Natural killer cell (primary cell): ENCODE data around the gene GPRIN3. TPM values are rescaled to one million over a fixed set of nuclear protein-coding genes. Genes with fewer than 3 reads are reported as not detected.
A peak's percentile ranks its signal among the peaks of the same experiment; 100 is the strongest.

Source experiments
- ATAC-seq, 3 donors: fragments of 150-1000 bp in 2 of 3; fragments of 200-7000 bp in 1 of 3; cut with Tn5 transposase; 1 replicate in 1 of 3; 2 replicates in 2 of 3; pipeline ENCODE4 v1.10.0; 2021; ENCODE audit warnings: mild to moderate bottlenecking in 2 of 3, moderate library complexity in 2 of 3
- DNase-seq, 2 donors: peaks; one replicate each; pipeline versions ENCODE4 v3.0.0 to v3.0.0-alpha.2; 2013 to 2021; ENCODE audit warnings: mixed read lengths in 1 of 2
- H3K27ac ChIP-seq: one replicate; pipeline ENCODE4 v1.5.1; 2013; ENCODE audit warnings: mild to moderate bottlenecking, low read length
- H3K27me3 ChIP-seq: one replicate; pipeline ENCODE4 v1.6.1; 2013; ENCODE audit warnings: low read length; ENCODE audit not compliant: control insufficient read depth, insufficient read depth
- H3K36me3 ChIP-seq: one replicate; pipeline ENCODE4 v1.6.1; 2013; ENCODE audit warnings: low read length; ENCODE audit not compliant: control insufficient read depth, insufficient read depth
- H3K4me1 ChIP-seq: one replicate; pipeline ENCODE4 v1.6.1; 2013; ENCODE audit warnings: low read length; ENCODE audit not compliant: control insufficient read depth, insufficient read depth
- H3K4me3 ChIP-seq: one replicate; pipeline ENCODE4 v1.5.1; 2013; ENCODE audit warnings: low read length
- H3K9me3 ChIP-seq: one replicate; pipeline ENCODE4 v1.6.1; 2013; ENCODE audit warnings: low read length; ENCODE audit not compliant: control insufficient read depth, insufficient read depth
- H3K27ac Mint-ChIP-seq, 2 donors: one replicate each; pipeline ENCODE4 v1.8.0; 2022; ENCODE audit warnings: mild to moderate bottlenecking in 2 of 2, mixed read lengths in 2 of 2, moderate library complexity in 1 of 2
- H3K27me3 Mint-ChIP-seq, 2 donors: one replicate each; pipeline ENCODE4 v1.8.0; 2022; ENCODE audit warnings: low read depth in 2 of 2, mixed read lengths in 2 of 2
- H3K36me3 Mint-ChIP-seq: one replicate; pipeline ENCODE4 v1.8.0; 2022; ENCODE audit warnings: mixed read lengths
- H3K4me1 Mint-ChIP-seq, 2 donors: one replicate each; pipeline ENCODE4 v1.8.0; 2022; ENCODE audit warnings: mixed read lengths in 2 of 2
- H3K4me3 Mint-ChIP-seq: one replicate; pipeline ENCODE4 v1.8.0; 2022; ENCODE audit warnings: mild to moderate bottlenecking, moderate library complexity, mixed read lengths
- H3K9me3 Mint-ChIP-seq, 2 donors: one replicate each; pipeline ENCODE4 v1.8.0; 2022; ENCODE audit warnings: mixed read lengths in 2 of 2
- CTCF ChIP-seq: fragments of 200-600 bp; IDR thresholded peaks from one replicate; pipeline ENCODE4 v1.8.0; 2022; ENCODE audit warnings: antibody characterized with exemption
- WGBS: methylation state at CpG from one replicate; pipeline ENCODE4 v1.1.7; 2013; ENCODE audit warnings: missing lambda C conversion rate; ENCODE audit not compliant: insufficient coverage; 5-methylcytosine and 5-hydroxymethylcytosine counted together
- intact Hi-C: fragments of 100-400 bp; cut with micrococcal nuclease; formaldehyde crosslinking; loops from one replicate; pipeline ENCODE4 v1.14.2; 2022
- total RNA-seq, 4 donors: library from RNA; stranded (reverse); fragments of 120-200 nt in 1 of 4; gene quantifications; one replicate each; pipeline versions ENCODE4 v1.2.3 to v1.2.4, GENCODE V29; 2013 to 2022

The GPRIN3 gene
- total RNA-seq = 10 to 100 TPM; 48.3 to 50.7 (median 48.5) TPM
- 34.9 TPM for total RNA-seq (2013)

- no peaks in the 10 kb centered on the region for H3K9me3 ChIP-seq
- peaks cover 54 to 56% of the 10 kb centered on the region in 2 donors for H3K4me1 Mint-ChIP-seq
- H3K4me3 Mint-ChIP-seq = peak within 1 kb of the TSS; percentile 91
- no peaks in the 10 kb centered on the region for H3K9me3 Mint-ChIP-seq
- H3K36me3 ChIP-seq = no peaks in the 10 kb centered on the region
- H3K27ac Mint-ChIP-seq = peak within 1 kb of the TSS in 1 of 2 donors; percentile 96
- H3K27me3 ChIP-seq = no peaks in the 10 kb centered on the region
- H3K4me1 ChIP-seq = peaks cover 22% of the 10 kb centered on the region
- H3K27ac ChIP-seq = peak within 1 kb of the TSS; percentile 67
- H3K27me3 Mint-ChIP-seq = no peaks in the 10 kb centered on the region
- WGBS = under 1% methylated on average over 61 of the region's 67 CpGs
- no peak for TF ChIP-seq CTCF
- intact Hi-C loops = loop anchor here (5.0 to 10.0 kb wide), 2 partner anchors 35 to 483 kb away; no protein-coding TSS in a partner anchor
- ATAC-seq (peak; percentile 64 to 78 (median 75)), DNase-seq (peak; percentile 69 to 81)
- H3K36me3 Mint-ChIP-seq = no peaks in the 10 kb centered on the region
- peak within 1 kb of the TSS; percentile 75 for H3K4me3 ChIP-seq
Observed at GRCh38 chr4:89307446-89308160, at the start of gene GPRIN3. Gene GPRIN3 (minus strand): TSS chr4:89307800. CDS start chr4:89250110, 57,690 bp downstream.

GRCh38 chr4:89357340-89357739 is 49.7 kb upstream of the GPRIN3 start:
- no peaks in the 10 kb centered on the region for H3K27me3 ChIP-seq
- Mint-ChIP-seq H3K4me1 (no peaks in the 10 kb centered on the region), H3K27ac (no peak overlapping the region), H3K27me3 (peaks cover 0 to 15% of the 10 kb centered on the region in 2 donors), H3K36me3 (no peaks in the 10 kb centered on the region), H3K9me3 (no peaks in the 10 kb centered on the region), H3K4me3 (no peak overlapping the region)
- no peak overlapping the region for H3K4me3 ChIP-seq
- ATAC-seq (no peak), DNase-seq (no peak)
- H3K4me1 ChIP-seq = no peaks in the 10 kb centered on the region
- 96% methylated on average over 3 of the region's 3 CpGs for WGBS
- no peaks in the 10 kb centered on the region for H3K36me3 ChIP-seq
- intact Hi-C loops = no loop called here
- TF ChIP-seq CTCF = no peak
- H3K9me3 ChIP-seq = no peaks in the 10 kb centered on the region
- no peak overlapping the region for H3K27ac ChIP-seq

- WGBS = 100% methylated on average over 1 of the region's 1 CpG
- H3K4me1 ChIP-seq = no peaks in the 10 kb centered on the region
- no peaks in the 10 kb centered on the region for H3K4me1 Mint-ChIP-seq
Observed at GRCh38 chr4:89356086-89356485, 48.5 kb upstream of the GPRIN3 start.

More at GRCh38 chr4:89356086-89356485, 48.5 kb upstream of the GPRIN3 start:
- H3K27me3 Mint-ChIP-seq = peaks cover 0 to 15% of the 10 kb centered on the region in 2 donors
- H3K4me3 Mint-ChIP-seq = no peak overlapping the region
- no peak for TF ChIP-seq CTCF
- ATAC-seq (no peak), DNase-seq (no peak)
- H3K36me3 ChIP-seq = no peaks in the 10 kb centered on the region
- H3K4me3 ChIP-seq = no peak overlapping the region
- H3K27ac ChIP-seq = no peak overlapping the region
- intact Hi-C loops = no loop called here
- no peaks in the 10 kb centered on the region for H3K36me3 Mint-ChIP-seq
- no peaks in the 10 kb centered on the region for H3K27me3 ChIP-seq
- H3K9me3 Mint-ChIP-seq = no peaks in the 10 kb centered on the region
- H3K27ac Mint-ChIP-seq = no peak overlapping the region
- H3K9me3 ChIP-seq = no peaks in the 10 kb centered on the region
